CD4-positive, alpha-beta T cell treated with Interleukin-15 for 1 hour (primary cell): ENCODE results near the gene CTNNBL1.
"Not testable (repeated sequence)": the region's sequence is repeated elsewhere in the genome, so short reads cannot be mapped to it uniquely, and the experiment has no call there.

ENCODE experiments used
- DNase-seq: peaks from one replicate; pipeline ENCODE4 v3.0.0-alpha.2; 2020

The CTNNBL1 gene, protein sequence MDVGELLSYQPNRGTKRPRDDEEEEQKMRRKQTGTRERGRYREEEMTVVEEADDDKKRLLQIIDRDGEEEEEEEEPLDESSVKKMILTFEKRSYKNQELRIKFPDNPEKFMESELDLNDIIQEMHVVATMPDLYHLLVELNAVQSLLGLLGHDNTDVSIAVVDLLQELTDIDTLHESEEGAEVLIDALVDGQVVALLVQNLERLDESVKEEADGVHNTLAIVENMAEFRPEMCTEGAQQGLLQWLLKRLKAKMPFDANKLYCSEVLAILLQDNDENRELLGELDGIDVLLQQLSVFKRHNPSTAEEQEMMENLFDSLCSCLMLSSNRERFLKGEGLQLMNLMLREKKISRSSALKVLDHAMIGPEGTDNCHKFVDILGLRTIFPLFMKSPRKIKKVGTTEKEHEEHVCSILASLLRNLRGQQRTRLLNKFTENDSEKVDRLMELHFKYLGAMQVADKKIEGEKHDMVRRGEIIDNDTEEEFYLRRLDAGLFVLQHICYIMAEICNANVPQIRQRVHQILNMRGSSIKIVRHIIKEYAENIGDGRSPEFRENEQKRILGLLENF

DNA sequence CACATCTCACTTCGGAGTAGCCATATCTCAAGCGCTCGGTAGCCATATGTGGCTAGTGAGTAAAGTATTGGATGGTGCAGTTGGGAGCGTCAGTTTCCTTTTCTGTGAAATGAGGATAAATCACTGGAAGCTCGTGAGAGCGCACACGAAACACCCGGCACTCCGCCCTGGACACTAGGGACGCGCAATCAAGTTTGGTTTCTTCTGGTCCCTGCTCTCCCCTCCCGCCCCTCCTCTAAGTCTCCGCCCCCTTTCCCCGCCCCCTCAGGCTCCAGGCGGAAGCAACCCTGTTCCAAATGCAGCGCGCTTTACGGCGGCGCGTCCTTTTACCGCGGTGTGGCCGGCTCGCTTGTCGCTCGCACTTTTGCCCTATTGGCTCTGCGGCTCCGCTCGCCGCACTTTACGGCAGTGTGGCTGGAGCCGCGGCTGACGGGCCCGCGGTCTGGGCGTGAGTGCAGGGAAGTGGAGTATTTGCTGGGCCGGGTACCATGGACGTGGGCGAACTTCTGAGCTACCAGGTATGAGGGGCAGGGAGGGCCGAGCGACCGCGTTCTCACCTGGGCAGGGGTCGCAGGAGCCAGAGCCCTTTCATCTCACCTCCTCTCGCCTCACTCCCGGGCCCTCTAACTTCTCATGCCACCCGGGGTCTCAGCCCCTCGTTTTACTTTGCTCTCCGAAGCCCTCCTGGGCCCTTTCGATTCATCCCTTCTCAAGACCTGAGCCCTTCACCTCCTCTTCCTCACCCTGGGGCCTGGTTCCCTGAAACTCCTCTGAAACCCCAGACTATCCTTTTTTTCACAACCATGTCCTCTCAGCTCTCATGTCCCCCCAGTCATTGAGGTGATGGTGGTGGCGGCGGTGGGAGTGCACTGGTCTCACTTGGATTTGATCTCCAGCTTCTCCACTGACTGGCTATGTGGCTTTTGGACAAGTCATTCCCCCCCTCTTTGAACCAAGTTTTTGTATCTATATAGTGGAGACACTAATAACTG is at the start of gene CTNNBL1:
TSS of gene CTNNBL1 (plus strand) at position 396 of the 992 bp plus-strand sequence. CDS start at position 489, 93 bp downstream.
- DNase-seq: peak; percentile 97

DNA sequence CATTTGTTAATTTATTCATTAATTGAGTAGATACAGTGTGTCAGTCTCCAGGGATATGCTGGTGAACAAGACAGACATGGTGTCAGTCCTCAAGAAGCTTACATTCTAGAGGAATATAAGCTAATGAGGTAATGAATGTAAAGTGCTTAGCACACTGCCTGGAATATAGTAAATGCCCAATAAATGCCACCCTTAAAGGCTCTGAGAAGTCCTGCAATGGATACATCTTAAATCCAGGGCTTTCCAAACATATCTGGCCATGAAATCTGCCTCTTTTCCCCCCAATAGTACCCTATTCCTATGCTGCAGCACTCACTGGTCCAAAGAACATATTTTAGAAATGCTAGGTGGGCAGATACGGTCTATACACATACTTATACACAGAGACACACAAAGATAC is 49.2 kb upstream of the CTNNBL1 start:
- DNase-seq: no peak

DNA sequence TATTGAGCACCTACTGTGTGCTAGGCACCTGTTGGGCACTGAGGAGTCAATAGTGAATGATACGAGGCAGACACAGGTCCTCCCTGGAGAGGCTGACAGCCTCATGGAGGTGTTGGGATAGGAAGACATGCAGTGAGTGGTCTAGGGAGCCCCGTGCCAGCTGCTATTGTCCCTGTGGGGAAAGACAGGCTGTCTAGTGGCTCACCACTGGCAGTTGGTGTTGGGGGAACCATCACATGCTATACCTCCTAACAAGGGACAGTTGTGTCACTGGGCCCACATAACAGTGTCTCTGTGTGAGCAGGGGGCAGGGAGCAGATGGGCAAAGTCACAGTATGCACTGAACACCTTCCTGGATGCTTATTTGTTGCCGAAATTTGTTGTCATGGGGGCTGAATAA is 45.9 kb upstream of the CTNNBL1 start:
- DNase-seq: no peak

DNA sequence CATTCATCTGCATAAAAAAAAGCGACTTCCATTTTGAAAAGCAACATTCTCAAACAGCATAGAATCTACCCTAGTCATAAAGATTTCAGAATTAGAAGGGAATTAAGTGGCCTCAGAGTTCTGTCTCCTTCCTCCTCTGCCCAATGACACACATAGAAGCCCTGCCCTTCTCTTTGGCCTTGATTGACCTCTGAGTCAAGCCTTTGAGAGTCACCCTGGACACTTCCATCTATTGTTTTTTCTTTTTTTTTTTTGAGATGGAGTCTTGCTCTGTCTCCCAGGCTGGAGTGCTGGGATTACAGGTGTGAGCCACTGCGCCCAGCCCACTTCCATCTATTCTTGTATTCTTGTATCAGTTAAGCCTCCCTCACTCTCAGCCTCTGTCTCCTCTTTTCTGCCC is 44.8 kb upstream of the CTNNBL1 start:
- DNase-seq: no peak

DNA sequence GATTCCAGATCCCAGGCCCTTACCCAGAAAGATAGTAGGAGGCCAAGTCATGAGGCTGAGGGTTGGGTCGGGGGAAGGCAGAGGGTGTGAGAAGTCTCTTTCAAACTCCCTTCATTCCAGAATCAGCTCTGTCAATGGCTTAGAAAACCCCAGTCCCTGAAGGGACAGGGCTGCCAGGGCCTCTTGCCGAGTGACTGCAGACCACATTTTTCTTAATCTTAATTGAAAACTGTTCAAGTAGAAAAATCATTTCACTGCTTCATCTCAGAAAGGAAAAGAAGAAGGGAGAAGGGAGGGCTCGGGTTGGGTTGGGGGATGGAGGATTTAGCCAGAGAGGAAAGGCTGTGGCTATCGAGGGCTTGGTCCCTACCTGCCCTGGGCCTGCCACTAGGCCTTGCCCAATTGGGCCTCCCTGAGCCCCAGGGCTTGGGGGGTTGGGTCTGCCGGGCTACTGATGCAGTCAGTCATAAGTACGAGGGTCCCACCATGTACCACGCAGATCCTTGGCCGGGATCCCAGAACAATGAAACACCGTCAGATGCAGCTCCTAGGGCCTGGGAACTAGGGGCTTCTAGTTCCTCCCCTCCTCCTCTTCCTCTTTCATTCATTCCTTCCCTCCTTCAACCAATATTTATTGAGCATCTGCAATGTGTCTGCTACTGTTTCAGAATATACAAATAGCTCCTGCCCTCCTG is 44.0 kb upstream of the CTNNBL1 start:
- no peak for DNase-seq

DNA sequence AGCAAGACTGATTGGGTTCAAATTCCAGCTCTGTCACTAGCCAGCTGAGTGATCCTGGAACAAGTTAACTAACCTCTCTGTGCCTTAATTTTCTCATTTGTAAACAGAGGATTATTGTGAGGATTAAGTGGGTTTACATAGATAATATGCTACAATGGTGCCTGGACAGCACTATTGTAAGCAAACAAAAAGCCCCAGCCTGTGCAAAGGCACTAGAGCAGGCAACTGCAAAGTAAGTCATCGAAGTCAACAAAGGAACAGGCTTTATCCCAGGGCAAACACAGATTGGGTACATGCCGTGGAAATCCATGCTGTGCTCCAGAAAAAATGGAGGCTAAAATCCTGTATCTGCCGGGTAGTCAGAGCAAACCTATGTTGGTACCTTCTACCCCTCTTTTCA is 43.2 kb upstream of the CTNNBL1 start:
- no peak for DNase-seq

DNA sequence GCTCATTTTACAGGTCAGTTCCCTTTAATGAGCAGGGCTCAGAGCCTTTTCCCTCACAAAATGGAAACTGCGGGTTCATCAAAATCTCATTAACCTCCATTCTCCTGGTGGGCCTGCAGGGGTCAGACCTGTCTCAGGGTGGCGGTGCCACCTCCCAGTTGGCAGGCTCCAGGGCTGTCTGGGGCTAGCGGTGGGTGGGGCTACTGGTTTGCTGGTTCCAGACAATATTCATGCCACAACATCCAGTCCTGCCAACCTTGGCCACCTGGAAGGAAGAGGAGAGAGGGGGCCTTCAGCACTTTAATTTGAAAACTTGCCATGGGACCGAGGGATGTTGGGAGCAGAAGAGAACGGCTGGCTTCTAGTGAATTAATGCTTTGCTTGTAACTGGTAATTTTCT is 41.9 kb upstream of the CTNNBL1 start:
- peak; percentile 27 for DNase-seq

DNA sequence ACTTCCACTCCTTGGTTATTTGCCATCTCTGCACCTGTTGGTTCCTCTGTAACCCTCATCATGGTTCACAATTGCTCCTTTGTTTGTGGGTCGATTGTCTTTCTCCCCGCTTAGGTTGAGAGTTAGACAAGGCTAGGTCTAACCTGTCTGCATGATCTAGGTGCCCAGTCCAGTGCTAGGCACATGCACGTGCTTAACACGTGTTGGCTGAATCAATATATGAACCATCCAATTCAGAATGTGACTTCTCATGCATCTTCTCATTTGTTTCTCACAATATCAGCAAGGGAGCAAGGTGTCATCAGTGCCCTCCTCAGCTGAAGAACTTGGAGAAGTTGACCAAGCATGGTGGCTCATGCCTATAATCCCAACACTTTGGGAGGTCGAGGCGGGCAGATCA is 36.9 kb upstream of the CTNNBL1 start:
- no peak for DNase-seq

DNA sequence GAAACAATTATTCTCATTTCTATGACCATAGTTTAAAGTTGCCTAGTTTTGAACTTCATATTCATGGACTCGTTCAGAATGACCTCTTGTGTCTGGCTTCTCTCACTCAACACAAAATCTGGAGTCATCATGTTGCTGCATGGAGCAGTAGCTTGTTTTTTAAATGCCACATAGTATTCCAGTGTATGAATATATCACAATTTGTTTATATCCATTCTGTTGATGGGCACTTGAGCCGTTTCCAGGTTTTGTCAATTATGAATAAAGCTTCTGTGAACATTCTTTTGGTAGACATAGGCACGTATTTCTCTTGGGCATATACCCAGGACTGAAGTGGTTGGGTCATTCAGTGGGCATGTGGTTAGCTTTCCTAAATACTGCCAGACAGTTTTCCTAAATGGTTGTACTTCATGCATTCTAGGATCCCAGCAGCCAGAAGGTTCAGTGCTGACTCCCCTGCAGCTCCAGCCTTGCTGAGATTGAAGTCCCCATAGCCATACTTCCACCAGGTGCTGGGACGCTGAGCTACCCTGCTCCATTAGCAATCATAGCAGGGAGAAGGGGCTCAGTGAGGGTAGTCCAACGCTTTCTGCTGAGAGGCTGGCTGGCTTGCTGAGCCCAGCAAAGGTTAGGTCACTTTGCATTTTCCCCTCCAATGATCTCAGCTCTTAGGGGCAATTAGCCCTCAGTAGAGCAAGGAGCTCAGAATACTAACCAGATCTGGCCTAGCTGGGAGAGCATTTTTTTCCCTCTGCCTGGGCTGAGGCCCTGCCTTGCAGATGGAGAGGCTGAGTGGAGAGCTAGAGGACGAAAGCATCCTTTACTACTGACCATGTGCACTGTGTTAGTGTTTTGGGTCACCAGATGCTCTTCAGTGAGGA is 35.7 kb upstream of the CTNNBL1 start:
- DNase-seq: no peak

DNA sequence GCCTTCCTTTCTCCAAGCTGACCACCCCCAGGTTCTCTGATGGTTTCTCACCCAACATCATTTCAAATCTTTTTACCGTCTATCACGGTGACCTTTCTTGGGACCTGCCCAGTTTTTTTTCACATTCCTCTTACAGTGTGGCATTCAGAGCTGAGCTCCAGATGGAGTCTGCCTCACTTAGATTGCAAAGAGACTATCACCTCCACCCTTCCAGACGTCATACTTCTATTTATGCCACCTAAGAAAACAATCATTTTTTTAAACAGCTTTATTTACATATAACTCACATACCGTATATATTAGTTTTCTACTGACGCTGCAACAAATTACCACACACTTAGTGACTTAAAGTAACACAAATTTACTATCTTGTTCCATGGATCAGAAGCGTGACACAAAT is 32.3 kb upstream of the CTNNBL1 start:
- DNase-seq: no peak

DNA sequence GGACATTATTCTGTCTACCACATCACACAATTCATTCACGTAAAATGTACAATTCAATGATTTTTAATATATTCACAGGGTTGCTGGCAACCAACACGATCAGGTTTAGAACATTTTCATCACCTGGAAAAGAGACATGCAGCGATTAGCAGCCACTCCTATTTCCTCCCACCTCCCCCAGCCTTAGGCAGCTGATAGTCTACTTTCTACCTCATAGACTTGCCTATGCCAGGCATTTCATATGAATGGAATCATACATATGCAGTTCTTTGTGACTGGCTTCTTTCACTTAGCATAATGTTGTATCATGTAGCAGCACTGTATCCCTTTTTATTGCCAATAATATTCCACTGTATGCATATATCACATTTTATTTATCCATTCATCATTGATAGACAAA is 31.5 kb upstream of the CTNNBL1 start:
- no peak for DNase-seq

DNA sequence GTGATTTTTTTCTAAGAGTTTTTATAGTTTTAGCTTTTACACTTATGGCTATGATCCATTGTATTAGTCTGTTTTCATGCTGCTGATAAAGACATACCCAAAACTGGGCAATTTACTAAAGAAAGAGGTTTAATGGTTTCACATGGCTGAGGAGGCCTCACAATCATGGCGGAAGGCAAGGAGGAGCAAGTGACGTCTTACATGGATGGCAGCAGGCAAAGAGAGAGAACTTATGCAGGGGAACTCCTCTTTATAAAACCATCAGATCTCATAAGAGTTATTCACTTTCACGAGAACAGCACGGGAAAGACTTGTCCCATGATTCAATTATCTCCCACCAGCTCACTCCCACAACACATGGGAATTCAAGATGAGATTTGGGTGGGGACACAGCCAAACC is 29.2 kb upstream of the CTNNBL1 start:
- not testable (repeated sequence) for DNase-seq

DNA sequence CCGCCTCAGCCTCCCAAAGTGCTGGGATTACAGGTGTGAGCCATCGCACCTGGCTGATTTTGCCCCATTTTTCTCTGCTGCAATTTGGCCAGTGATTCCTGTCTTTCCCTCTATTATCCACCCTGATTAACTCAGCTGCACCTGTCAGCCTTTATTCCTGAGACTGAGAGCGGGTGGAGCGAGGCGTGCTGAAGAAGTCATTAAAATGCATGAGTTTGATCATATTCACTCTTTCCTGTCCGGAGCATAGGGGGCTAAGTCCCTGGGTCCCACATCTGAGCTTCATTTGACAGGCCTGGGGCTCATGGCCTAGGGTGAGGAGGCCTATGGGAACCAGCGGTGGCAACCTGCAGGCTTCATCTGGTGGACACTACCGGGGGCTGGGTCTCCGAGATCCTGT is 25.7 kb upstream of the CTNNBL1 start:
- no peak for DNase-seq

DNA sequence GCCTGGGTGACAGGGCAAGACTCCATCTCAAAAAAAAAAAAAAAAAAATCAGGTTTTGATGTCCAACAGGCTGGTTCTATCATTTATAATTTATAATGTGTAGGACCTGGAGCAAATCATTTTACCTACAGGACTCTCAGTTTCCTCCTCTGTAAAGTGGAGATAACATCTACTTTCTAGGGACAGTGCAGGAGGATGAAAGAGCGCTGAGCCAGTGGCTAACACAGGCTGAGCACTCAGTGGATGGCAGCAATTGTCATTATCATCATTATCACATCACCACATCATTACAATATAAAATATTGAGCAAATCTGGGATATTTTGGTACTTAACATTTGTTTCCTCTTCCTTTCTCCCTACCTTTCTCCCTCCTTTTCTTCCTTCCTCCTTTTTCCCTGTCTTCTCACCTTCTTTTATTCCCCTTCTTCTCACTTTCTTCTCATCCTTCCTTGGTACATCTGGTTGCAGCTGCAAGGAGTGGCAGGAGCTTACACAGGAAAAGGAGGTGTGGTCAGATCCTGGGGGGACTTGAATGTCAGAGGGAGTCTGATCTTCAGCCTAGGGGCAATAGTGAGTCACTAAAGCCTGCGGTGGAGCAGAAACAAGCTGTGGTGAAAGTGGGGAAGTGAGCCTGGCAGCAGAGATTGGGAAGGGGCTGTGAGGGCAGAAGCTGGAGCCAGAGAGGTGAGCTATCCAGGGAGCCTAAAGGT is 24.6 kb upstream of the CTNNBL1 start:
- no peak for DNase-seq

DNA sequence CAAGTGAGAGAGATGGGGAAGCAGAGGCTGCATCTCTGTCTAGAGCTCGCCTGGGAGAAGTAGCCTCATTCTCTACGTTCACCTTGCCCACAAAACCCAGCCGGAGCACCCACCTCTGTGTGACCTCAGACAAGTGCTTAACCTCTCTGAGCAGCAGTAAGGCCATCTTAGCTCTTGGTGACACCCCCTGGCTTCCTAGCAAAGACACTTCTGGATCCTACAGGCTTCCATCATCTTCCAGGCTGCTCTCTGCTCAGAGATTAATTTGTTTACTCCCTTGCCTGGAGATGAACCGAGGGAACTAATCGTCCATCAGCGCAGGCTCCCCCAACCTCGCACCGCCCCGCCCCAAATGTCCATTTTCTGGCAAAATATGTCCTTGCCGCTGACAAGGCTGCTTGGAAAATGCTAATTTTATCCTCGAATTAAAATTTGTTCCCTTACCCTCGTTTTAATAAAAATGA is 24.0 kb upstream of the CTNNBL1 start:
- DNase-seq: no peak

DNA sequence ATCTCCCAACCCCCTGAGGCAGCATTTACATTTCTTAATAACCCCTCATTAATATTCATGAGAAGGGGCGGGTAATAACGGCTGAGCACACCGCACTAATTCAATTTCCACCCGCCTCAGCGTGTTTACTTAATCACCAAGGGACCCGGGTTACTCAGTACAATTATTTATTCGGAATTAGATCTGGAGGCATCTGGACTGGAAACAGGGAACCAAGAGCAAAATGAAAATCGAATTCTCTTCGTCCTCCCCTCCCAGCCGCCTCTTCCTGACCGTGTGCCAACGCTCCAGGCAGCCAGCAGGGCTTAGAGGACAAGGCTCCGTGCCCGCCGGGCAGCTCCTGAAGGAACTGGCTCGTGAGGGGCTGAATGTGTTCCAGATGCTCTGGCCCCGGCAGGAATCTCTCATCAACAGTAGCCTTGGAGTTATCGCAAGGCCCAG is 23.5 kb upstream of the CTNNBL1 start:
- no peak for DNase-seq

DNA sequence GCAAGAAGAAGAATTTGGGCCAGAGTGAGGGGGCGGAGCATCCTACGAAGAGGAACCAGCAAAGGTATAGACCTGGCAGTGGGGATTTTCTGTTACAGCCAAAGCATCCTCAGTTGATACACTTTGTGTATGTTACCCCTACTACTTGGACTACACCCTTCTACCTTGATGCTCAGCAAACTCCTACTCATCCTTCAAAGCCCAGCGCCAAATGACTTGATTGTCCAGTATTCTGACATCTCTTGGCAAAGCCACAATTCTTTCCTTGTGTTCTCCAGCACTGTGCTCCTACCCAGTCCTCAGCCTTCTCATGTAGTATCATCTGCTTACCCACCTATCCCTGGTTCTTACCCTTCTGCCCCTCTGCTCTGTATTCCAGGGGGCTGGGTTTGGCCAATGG is 21.7 kb upstream of the CTNNBL1 start:
- no peak for DNase-seq

DNA sequence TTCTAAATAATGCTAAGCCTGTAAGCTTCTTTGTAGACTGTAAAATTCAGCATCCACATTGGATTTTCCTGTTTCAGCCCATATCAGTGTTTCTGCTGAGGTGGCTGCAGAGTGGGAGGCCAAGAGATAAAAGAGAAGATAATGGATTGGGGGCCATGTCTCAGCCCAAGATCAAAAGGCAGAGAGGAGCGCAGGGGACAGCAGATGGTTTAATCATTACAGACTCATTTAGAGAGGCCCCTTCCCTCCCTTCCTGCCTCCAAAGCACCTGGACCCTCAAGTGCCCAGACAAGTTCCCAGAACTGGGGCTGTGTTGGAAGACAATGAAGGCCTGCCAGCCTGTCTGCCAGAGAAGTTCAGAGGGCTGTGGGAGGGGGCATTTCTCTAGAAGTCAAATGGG is 20.4 kb upstream of the CTNNBL1 start:
- no peak for DNase-seq

DNA sequence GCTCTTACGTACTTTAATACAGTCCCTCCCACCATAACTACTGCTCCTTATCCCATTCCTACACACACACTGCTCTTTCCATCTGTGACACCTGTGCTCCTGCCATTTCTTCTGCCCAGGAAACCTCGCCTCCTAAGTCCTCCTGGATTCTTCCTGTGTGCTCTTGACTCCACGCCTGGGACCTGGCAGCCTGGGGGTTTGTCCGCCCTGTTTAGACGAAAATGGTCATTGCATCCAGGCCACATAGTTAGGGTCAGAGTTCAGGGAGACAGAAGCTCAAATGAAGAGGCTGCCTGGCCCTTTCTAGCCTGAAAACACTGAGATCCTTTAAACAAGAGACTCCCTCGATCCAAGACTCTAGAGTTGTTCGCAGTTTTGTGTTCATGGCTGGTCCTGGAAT is 17.4 kb upstream of the CTNNBL1 start:
- no peak for DNase-seq

DNA sequence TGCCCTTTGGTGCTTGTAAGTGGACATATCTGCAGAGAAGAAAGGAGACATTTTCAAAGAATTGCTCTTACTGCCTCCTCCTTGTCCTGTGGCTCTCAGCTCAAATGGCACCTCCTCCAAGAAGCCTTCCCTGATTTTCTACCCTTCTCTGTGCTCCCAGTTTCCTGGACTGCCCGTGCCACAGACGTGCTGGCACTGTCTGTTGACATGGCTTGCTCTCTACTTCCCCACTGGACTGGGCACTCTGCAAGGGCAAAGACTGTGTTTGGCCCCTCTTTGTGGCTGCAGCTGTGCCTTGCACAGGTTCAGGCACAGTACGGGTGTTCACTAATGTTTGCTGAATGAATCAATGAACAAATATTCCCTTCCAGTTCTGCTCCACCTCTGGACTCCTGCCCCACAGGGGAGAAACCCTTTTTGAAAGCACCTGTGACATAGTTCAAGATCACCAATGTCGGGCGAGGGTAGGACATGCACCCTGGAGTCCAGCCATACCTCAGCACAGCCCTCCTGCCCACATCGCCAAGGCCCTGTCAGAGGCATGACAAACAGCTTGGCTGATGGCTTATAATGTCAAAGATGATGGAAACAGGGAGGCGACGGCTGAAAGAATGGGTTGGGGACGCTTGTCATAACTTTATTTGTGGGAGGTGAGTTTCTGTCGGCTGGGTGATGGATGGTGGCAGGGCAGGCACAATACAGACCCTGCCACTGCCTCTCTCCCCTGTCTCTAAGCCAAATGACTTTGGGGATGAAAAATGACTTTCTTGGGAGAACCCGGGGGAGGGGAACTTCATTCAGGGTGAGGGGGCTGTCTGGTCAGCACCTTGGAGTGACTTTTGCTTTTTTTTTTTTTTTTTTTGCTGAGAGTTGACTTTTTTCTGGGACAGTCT is 15.6 kb upstream of the CTNNBL1 start:
- no peak for DNase-seq
